H7 (cell line): ENCODE data around the gene FAM107B. TPM values are rescaled to one million over a fixed set of nuclear protein-coding genes. Genes with fewer than 3 reads are reported as not detected.

ENCODE experiments used
- DNase-seq: peaks from one replicate; pipeline ENCODE4 v3.0.0; 2012
- H3K27me3 ChIP-seq: 2 replicates; pipeline ENCODE4 v1.6.0; 2011; ENCODE audit warnings: mild to moderate bottlenecking, low read length; ENCODE audit not compliant: control insufficient read depth, insufficient read depth
- H3K36me3 ChIP-seq: replicated peaks from 2 replicates; pipeline ENCODE4 v1.5.1; 2011; ENCODE audit warnings: low read length; ENCODE audit not compliant: control insufficient read depth, insufficient read depth
- H3K4me3 ChIP-seq: 2 replicates; pipeline ENCODE4 v1.5.1; 2011; ENCODE audit warnings: low read depth, mild to moderate bottlenecking, control low read depth, low read length, moderate library complexity; ENCODE audit not compliant: insufficient read depth
- total RNA-seq: library from RNA; depleted of rRNA; stranded (reverse); fragments of >200 nt; shearing (Covaris generic); gene quantifications from 2 replicates; pipeline ENCODE4 v1.2.3, GENCODE V29; 2014

FAM107B gene
- total RNA-seq, 1 experiment from 2014 or later = 11.3 TPM

DNA sequence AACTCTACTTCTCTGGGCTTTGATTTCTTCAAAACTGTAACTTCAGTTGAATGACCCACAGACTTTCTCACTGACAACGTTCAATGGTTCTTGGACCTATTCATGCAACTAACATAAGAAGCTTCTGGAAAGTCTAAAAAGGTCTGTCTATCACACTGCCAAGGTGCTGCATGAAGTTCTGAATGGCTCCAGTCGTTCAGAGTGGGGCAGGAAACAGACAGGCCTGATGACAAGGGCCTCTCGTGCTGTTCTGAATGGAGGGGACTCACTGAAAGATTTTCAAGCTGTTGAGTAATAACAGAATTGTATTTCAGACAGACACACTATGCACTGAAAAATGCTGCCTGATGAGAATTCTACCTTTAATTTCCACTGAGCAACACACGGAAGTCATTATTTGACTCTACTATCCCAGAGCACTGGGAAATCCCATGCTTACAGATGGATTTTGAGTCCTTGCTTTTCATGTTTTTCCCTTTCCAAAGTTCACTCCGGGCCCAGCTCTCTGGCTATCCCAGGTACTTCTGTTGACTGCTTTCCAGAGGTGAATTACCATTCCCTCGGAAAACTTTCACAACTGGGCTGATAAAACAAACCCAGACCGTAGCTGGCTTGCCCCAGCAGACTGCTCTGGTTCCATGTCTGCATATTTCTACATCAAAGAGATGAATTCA is 239.1 kb downstream of the FAM107B start:
- Histone ChIP-seq H3K36me3 (no peaks in the 10 kb centered on the region), H3K4me3 (no peak overlapping the region), H3K27me3 (no peaks in the 10 kb centered on the region)
- no peak for DNase-seq

DNA sequence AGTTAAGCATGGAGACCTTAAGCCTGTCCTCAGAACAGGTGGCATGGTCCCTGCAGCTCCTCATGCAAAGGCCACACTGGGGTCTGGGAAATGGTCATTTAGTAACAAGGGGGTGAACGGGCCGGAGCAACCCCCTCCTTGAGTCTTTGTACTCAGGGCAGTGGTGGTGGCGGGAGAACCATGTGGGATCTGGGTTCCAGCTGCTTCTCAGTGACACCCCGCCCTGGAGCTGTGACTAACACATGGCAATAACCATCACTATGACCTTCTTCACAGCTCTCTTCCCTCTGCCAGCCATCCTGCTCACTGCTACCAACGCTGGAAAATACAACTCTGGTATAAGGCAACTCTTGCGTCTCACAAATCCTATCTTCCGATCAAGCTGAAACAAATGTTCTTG is 240.5 kb downstream of the FAM107B start:
- Histone ChIP-seq H3K36me3 (no peaks in the 10 kb centered on the region), H3K27me3 (no peaks in the 10 kb centered on the region), H3K4me3 (no peak overlapping the region)
- no peak for DNase-seq

DNA sequence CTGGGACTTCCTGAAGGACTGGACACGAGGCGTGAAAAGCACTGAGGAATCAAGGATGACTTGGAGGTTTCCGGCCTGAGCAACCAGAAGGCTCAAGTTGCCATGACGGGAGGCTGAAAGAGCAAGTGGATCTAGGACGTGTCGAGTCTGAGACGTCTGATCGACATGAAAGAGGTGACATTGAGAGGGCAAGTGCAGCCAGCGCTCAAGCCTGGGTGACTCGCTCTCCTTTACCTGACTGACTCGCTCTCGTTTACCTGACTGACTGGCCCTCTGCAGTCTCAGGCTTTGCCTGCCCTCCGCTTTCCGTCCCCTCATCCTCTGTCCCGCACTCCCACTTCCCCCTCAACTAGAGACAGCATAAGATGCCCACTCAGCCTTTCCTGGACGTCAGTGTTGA is 241.4 kb downstream of the FAM107B start:
- Histone ChIP-seq H3K27me3 (no peaks in the 10 kb centered on the region), H3K4me3 (no peak overlapping the region), H3K36me3 (no peaks in the 10 kb centered on the region)
- DNase-seq = no peak

DNA sequence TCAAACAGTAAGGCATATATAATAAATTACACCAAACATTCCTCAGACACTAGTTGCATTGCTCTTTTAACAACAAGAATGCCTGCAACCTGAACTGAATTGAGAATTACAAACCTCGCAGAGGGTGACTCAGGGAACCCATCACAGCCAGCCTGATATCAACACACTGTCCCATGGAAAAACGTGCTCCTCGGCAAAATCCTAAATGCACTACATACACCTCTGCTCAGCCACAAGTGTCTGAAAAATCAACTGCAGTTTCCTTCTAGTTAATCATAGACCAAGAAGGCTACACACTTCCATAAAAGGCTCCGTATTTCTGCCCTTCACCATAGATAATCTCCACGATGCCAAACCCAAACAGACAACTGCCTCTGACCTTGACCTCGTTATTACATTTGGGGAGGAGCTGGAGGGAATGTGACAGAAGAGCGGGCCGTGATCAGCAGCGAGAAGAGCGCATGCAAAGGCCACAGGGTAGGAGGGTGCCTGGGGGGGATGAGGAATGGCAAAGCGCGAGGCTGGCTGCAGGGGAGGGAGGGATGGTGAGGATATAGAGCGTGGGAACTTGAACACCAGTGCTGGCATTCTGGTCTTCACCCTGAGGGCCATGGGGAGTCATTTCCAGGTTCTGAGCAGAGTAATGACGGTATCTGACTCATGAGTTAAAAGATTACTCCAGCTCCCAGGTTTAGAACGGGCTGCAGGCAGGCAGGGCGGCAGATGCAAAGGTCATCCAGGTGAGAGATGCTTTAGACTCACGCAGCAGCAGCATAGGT is 242.0 kb downstream of the FAM107B start:
- no peak for DNase-seq
- H3K27me3 ChIP-seq = no peaks in the 10 kb centered on the region
- no peaks in the 10 kb centered on the region for H3K36me3 ChIP-seq

DNA sequence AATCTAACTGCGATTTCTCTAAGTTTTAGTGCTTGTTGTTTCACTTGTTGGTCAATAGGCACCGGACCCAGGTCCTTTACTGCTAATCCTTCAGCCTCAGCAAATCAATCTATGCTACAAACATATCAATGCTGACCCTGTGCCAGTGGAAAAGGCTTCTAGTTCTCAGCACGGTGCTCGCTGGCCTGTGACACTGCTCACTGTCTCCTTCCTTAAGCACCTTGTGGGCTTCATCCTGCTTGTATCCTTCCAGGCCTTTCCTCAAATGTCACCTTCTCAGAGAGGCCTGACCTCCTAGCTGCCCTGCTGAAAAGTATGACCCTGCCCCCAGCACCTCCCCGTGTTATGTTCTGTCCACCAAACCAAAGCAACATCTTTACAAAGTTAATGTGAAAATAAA is 242.7 kb downstream of the FAM107B start:
- no peak for DNase-seq
- H3K36me3 ChIP-seq = no peaks in the 10 kb centered on the region
- H3K27me3 ChIP-seq = no peaks in the 10 kb centered on the region
- no peak overlapping the region for H3K4me3 ChIP-seq

More for the DNA sequence above, 242.0 kb downstream of the FAM107B start:
- no peak overlapping the region for H3K4me3 ChIP-seq

DNA sequence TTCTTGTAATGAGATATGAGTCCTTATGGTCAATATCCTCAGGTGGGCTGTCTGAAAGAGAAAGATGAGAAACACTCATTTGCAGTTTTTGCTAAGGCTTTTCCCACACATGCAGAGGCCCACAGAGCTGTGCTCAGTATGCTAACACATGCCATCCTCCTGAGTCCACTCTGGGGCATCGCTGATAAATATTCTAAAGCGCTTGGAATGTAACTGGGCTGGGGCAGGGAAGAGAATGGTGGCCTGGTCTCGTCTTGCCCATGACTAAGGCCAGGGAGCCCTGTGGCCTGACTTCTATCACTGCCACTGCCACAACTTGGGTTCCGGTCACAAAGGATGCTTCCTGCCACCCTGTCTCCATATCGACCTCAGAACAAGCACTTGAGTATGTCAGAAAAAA is 244.2 kb downstream of the FAM107B start:
- no peaks in the 10 kb centered on the region for H3K27me3 ChIP-seq
- DNase-seq = no peak
- H3K4me3 ChIP-seq = no peak overlapping the region
- H3K36me3 ChIP-seq = no peaks in the 10 kb centered on the region

DNA sequence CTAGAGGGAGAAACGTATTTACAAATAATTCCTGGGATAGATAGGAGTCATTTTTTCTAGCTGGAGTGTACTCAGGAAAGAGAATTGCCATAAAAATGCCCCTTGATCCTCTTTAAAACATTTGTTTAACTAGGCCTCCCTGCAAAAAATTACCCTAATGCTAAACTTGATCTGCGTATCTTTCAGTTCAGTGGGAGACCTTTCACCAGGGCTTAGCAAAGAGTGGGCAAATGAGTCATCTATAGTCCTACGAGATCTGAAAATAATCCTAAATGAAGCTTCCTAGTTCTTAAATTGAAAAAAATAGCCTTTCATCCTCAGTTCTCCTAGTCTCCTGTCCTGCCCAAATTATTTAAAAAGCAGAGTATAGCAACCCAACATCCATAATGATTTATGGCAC is 245.3 kb downstream of the FAM107B start:
- no peak for DNase-seq
- H3K27me3 ChIP-seq = no peaks in the 10 kb centered on the region
- no peak overlapping the region for H3K4me3 ChIP-seq
- no peaks in the 10 kb centered on the region for H3K36me3 ChIP-seq

DNA sequence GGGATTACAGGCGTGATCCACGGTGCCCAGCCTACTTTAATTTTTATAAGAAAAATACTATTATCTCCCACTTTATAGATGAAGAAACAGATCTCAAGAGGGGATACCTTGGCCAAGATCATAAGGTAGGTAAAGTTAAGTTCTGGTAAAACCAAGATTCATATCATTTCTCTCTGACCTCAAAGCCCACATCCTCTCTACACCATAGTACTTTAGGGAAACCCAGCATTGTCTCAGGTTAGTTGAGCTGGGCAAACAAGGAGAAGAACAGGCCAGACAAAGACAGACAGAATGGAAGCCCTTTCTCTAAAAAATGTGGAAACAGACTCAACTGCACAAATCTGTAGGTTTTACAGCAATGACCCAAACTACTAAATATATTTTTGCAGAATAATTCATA is 246.2 kb downstream of the FAM107B start:
- no peak overlapping the region for H3K4me3 ChIP-seq
- H3K27me3 ChIP-seq = no peaks in the 10 kb centered on the region
- no peak for DNase-seq
- no peaks in the 10 kb centered on the region for H3K36me3 ChIP-seq

DNA sequence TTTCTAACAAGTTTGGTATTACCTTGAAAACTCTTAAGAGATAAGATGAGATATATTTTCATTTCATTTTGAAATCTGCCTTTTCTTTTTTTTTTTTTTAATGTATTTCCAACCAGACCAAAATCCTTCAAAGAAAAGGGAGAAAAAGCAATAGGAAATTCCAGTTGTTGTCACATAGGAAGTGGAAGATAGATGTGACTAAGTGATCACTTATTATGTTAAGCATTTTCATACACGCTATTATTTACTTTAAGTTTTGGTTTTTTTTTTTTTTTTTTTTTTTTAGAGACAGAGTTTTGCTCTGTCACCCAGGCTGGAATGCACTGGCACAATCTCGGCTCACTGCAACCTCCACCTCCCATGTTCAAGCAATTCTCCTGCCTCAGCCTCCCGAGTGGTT is 246.8 kb downstream of the FAM107B start:
- no peak for DNase-seq
- H3K4me3 ChIP-seq = no peak overlapping the region
- no peaks in the 10 kb centered on the region for H3K27me3 ChIP-seq
- H3K36me3 ChIP-seq = no peaks in the 10 kb centered on the region

DNA sequence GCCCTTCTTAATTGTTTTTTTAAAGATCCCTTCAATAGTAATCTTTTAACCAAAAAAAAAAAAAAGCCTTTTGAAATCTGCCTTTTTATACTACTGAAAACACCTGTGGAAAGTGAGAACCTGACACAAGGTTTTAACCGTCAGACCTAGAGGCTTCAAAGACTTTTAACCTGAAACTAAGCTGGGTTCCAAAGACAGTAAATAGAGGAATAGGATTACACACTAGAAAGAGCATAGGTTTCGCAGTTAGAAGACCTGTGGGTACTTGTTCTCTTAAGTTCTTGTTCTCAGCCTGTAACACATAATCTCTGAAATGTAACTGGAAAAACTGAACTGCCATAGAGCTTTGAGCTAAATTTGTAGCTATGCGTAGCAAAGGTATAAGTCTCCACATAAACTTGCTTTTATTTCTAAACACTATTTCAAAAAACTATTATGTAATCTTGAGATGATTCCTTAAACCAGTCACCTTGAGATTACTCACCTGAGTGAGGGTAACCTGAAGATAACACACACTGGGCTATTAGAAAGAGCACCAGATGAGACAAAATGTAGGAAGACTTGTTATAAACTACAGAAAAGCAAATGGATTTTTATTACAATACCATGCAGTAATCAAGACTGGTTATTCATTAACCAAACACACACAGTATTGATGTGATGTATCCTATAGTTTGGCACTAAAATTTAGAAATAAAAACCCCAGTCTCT is 247.4 kb downstream of the FAM107B start:
- Histone ChIP-seq H3K36me3 (no peaks in the 10 kb centered on the region), H3K4me3 (no peak overlapping the region), H3K27me3 (no peaks in the 10 kb centered on the region)
- no peak for DNase-seq

DNA sequence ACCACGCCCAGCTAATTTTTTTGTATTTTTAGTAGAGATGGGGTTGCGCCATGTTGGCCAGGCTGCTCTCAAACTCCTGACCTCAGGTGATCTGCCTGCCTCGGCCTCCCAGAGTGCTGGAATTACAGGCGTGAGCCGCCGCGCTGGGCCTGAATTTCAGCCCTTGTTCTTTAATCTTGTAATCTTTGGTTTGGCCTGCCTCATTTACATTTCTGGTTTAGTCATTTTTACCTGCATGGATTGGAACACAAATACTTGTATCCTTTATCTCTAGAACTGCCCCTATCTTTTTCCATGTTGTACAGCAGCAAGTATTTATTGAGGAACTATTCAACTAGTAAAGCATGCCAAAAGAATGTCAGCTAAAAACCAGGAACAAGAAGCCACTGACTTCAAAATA is 248.4 kb downstream of the FAM107B start:
- DNase-seq = no peak
- H3K4me3 ChIP-seq = no peak overlapping the region
- no peaks in the 10 kb centered on the region for H3K27me3 ChIP-seq
- H3K36me3 ChIP-seq = no peaks in the 10 kb centered on the region

DNA sequence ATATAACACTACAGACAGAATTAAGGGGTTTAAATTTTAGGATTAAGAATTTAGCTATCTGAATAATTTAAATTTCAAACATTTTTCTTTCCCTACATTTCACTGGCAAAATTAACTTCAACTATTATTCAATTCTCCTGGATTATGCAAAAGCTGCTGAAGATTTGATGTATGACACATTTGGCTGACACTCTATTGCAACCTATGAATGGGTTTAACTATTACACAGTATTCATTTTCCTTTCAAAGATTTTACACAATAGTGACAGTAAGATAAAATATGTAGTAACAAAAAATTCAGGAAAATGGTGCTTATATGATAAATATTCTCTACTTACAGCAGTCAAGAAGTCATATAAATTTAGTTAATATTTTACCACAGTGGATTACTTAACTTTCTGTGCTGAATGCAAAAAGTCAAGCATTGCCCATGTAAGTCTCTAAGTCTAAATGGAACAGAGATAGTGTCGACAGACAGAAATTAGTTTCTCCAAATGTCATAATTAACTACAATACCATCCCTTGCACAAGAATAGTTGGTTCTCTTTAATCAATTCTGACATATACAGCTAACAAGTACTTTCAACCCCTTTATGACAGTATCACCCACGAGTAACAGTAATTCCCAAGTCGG is 249.9 kb downstream of the FAM107B start:
- DNase-seq = no peak
- H3K27me3 ChIP-seq = no peaks in the 10 kb centered on the region
- H3K4me3 ChIP-seq = no peak overlapping the region
- no peaks in the 10 kb centered on the region for H3K36me3 ChIP-seq

DNA sequence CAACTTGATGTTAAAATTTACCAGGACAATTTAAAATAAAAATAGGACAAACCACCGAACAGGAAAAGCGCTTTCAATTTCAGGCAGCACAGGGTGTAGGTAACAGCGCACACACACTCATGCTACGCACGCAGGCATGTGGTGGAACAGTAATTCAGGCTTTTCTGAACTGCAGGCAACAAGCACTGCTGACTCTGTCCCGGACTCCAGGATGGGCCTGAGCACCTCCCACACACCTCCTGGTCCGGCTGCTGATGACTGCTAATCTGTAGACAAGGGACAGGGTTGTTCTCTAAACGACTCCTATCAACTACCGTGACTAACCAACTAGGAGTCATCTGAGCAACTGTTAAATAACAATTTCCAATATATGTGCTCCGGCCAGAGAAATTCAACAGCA is 251.4 kb downstream of the FAM107B start:
- no peak for DNase-seq
- no peak overlapping the region for H3K4me3 ChIP-seq
- no peaks in the 10 kb centered on the region for H3K36me3 ChIP-seq
- no peaks in the 10 kb centered on the region for H3K27me3 ChIP-seq

DNA sequence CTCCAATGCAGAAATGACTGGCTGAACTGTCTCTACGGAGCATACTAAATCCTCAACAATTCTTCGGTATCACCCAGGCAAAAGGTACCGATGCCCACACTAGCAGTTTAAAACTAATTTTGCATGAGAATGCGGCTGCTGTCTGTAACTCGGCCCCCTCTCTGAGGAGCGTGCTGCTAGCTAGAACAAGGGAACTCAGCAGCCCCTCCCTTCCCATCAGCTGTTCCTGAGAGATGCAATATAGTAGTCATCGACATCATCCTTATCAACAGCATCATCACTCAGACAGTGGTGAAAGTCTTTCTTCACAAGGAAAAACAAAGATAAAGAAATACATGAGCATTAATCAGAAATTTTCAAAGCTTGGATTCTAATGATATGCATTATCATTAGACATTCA is 254.9 kb downstream of the FAM107B start:
- H3K27me3 ChIP-seq = no peaks in the 10 kb centered on the region
- DNase-seq = peak; percentile 68
- H3K36me3 ChIP-seq = no peaks in the 10 kb centered on the region
- no peak overlapping the region for H3K4me3 ChIP-seq

DNA sequence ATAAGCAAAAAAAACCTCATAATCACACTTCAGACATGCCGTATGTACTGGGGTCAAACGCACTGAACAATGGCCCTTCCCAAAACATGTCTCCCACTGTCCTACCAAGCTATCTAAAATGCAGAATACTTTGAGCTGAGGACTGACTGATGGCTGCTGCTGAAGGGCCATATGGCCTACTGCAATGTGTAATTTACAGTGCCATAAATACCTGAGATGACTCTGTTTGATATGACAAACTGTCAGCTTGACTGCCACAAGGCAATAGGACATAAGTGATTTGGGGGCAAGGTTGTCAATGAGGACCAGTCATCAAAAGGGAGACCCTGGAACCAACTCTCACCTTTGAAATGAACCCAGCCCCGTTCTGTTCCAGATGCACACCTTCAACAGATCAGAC is 256.5 kb downstream of the FAM107B start:
- no peak overlapping the region for H3K4me3 ChIP-seq
- DNase-seq = no peak
- no peaks in the 10 kb centered on the region for H3K36me3 ChIP-seq
- no peaks in the 10 kb centered on the region for H3K27me3 ChIP-seq
